GM21381 (cell line): Measurements from ENCODE around the gene GKAP1.
"Not testable (repeated sequence)": the region's sequence is repeated elsewhere in the genome, so short reads cannot be mapped to it uniquely, and the experiment has no call there.

Experiments
- ATAC-seq: cut with Tn5 transposase; IDR thresholded peaks from one replicate; pipeline ENCODE4 v1.9.1; 2021; ENCODE audit warnings: mild to moderate bottlenecking, moderate library complexity; ENCODE audit not compliant: unreplicated experiment

GKAP1 gene

DNA sequence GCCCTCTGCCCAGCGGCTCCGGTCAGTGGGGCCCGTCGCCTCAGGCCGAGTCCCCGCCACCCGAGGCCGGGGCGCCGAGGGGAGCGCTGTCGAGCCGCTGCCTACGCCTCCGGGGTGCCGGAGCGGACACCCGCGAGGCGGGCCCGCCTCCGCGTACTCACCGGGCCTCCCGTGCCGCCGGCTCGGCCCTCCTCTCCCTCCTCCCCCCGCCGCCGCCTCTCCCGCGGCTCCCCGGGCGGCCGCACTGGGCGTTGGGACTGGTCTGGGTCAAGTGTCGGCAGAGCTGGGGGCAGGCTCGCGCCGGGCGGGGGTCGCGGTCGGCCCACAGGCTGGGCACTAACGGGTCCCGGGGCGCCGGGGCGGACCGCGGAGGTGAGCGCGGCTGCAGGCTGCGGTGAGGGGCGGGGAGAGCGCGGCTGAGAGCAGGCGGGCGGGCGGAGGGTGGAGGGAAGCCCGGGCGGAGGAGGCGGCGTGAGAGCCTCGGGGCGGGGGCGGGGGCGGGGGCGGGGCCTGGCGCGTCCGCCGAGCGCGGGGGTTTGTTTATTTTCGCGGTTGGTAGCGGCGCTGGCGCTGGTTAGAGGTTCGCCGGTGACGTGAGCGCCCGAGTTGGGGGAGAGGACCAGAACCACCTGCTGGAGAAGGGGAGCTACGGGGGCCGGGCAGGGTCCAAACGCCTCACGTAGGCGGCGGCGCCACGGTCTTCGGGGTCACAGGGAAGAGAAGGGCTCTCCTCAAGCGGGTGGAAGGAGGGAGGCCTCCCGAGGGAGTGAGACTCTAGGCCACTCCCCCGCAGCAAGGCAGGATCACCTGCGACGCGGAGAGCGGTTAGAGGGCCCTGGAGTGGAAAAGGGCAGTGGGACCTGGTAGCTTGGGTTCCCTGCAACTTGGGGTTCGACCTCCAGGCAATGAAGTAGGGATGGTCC, at the start of gene GKAP1:
TSS of gene GKAP1 (minus strand) at position 414 of the 923 bp plus-strand sequence. CDS start 11,252 bp downstream, outside the sequence.
- ATAC-seq = peak; percentile 79

GRCh38 chr9:83849895-83850294, 32.3 kb upstream of the GKAP1 start:
- not testable (repeated sequence) for ATAC-seq

DNA sequence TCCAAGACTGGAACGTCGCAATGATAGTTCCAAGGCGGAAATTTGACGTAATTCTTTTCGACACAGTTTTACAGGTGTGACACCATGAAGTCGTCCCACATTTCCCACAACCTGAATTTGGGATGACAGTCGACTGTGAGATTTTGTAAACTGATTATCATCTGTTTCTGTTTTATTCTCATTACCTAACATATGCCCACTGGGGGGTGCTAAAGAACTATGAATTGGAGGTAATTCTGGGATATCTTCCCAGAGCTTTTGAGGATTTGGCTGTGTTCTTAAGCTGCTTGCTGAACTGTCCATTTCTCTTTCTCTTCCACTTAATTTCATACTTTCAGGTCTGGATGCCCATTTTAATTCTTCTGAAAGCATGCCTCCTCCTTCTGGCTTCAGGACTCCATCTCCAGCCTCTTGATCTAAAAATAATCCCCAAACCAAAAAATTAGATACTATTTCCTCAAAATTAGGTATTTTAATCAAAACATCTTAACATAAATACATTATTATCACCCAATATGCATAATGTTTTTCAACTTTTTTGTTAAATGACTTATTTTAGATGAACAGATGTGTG, 19.6 kb upstream of the GKAP1 start:
- not testable (repeated sequence) for ATAC-seq

DNA sequence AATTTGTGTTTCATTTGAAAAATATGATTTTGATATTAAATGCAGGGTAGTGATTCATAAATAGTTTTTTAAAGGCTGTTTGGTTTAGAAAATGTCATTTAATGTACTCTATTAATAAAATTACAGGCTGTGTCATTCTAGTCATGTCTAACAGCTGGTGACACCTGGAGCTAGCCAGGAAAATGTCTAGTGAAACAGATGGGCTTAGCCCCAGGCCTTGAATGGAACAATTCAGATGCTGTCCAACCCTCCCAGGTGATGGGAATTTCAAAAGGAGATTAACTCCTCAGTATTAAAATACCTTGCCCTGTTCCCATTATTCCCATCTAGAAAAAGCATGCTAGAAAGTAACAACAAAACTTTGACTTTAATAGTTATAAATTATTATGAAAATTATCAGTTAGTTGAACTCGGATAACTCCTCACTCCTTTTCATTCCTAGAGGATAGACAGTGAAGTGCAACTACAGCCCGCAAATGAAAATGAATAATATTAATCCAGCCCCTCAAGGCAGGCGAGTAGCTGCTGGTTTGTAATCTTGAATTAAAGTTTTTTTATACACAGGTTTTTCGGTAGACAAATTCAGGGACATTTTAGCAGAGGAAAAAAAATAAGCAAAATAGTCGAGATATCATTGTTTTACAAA, 13.0 kb upstream of the GKAP1 start:
- ATAC-seq = not testable (repeated sequence)

GRCh38 chr9:83824986-83825623, 7.5 kb upstream of the GKAP1 start:
- ATAC-seq = not testable (repeated sequence)

- ATAC-seq = peak; percentile 6
Observed at GRCh38 chr9:83817011-83817355, 586 bp downstream of the GKAP1 start.

GRCh38 chr9:83815120-83815519, 2.4 kb downstream of the GKAP1 start:
- not testable (repeated sequence) for ATAC-seq

GRCh38 chr9:83809213-83809612, 8.4 kb downstream of the GKAP1 start:
- ATAC-seq = not testable (repeated sequence)

- not testable (repeated sequence) for ATAC-seq
Observed at GRCh38 chr9:83804454-83804853, 13.1 kb downstream of the GKAP1 start.

GRCh38 chr9:83803941-83804340, 13.6 kb downstream of the GKAP1 start:
- ATAC-seq = not testable (repeated sequence)

DNA sequence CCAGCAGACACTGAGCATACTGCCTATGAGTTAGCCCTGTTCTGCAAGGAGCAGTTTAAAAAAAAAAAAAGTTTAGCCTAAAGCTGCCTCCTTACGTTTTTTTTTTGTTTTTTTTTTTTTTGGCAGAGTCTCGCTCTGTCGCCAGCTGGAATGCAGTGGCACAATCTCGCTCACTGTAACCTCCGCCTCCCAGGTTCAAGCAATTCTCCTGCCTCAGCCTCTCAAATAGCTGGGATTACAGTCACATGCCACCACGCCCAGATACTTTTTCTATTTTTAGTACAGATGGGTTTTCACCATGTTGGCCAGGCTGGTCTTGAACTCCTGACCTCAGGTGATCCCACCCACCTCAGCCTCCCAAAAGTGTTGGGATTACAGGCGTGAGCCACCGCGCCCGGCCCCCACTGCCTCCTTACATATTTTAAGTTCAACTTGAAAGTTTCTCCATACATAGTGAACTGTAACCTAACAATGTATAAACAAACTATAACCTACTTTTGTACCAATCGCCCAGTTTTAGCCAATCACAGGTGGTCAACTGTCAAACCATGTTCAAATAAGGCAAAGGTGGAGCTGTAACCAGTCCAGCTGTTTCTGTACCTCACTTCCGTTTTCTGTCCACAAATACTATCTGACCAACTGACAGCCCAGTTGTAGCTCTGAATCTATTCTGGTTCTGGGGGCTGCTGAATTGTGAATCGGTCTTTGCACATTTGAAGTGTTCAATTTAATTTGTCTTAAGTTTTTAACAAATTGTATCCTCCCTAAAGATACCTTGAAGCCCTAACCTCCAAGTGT, 17.1 kb downstream of the GKAP1 start:
- ATAC-seq = no peak

- ATAC-seq = no peak
Observed at GRCh38 chr9:83794051-83794450, 23.5 kb downstream of the GKAP1 start.

GRCh38 chr9:83792746-83793145, 24.8 kb downstream of the GKAP1 start:
- ATAC-seq = no peak

- no peak for ATAC-seq
Observed at GRCh38 chr9:83778164-83778563, 39.4 kb downstream of the GKAP1 start.

GRCh38 chr9:83775932-83776331, 41.6 kb downstream of the GKAP1 start:
- no peak for ATAC-seq

- no peak for ATAC-seq
Observed at GRCh38 chr9:83772860-83773259, 44.7 kb downstream of the GKAP1 start.

- no peak for ATAC-seq
Observed at GRCh38 chr9:83765376-83765775, 52.2 kb downstream of the GKAP1 start.

DNA sequence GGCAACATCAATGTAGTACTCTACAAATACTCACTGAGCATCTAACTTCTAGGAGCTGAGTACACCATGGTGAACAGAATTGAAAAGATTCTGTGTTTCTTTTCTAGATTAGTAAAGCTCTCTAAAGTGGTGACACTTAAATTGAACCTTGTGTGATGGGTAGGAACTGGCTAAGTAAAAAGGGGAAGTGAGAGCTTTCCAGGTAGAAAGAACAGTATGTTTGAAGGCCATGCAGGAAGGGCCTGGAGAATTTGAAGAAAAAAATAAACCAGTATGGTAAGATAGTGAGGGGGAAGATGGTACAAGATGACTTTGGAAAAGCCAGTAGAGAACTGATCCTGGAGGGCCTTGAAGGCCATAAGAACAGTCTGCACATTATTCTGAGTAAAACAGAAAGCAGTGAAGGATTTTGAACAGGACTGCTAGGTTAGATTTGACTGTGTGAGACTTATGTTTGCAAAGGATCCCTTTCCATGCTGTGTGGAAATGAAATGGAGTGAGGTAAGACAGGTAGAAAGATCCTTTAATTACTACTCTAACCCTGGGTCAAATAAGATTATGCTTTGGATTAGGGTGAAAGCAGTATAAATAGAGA, 63.1 kb downstream of the GKAP1 start:
- peak; percentile 78 for ATAC-seq

DNA sequence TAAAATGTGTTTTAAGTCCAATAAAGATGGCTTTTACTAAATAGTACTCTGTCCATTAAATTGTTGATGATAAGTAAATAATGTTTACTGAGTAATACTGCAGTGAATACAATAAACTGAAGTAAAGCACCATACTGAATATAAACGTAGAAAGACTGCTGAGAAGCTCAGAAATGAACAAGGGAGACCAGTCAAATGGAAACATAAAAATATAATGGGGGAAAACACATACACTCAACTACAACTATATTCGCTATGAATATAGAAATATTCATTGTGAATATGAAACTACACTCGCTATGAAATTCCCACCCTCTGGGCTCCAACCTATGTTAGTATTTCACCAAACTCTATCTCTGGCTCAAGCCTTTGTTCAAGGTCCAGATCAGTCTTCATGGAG, 67.9 kb downstream of the GKAP1 start:
- no peak for ATAC-seq

DNA sequence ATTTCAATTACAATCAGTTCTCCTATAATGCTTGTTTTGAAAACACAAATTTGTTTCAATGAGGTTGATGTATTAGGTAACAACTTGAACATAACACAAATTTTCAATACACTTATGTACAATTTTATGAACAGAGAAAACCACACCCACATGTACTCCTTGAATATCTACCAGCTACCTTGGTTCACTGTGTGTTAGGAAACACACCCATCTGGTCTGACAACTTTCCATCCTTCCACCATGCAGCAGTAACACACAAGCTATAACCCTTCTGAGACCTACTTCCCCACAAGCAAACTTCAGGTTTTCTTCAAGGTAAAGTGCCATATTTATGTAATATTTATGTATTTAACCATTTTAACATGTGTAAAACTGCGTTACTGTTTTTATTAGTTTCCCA, 73.4 kb downstream of the GKAP1 start:
- no peak for ATAC-seq
